ELR (cell line): ENCODE results near the gene FASN.

Experiments used
- DNase-seq: peaks from one replicate; pipeline ENCODE4 v3.0.0-alpha.2; 2015; ENCODE audit warnings: low read depth

FASN gene

GRCh38 chr17:82055965-82056728 is 41.9 kb downstream of the FASN start:
- DNase-seq = no peak

GRCh38 chr17:82055023-82055964 is 42.7 kb downstream of the FASN start:
- no peak for DNase-seq

GRCh38 chr17:82054351-82055022 is 43.5 kb downstream of the FASN start:
- DNase-seq = no peak

GRCh38 chr17:82053556-82054263 is 44.3 kb downstream of the FASN start:
- no peak for DNase-seq

DNA sequence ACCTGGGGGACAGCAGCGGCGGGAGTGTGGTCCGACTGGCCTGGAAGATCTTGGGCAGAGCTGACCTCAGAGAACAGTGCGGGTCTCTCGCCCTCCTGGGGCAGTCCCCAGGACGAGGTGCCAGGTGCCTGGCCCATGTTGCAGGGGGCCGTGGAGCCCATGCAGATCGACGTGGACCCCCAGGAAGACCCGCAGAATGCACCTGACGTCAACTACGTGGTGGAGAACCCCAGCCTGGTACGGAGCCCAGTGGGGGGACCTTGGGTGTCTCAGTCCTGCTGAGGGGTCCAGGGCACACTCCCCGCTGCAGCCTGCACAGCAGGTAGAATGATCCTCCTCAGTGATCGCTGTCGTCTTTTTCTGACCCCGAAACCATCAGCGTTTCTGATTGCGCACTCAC is 44.9 kb downstream of the FASN start:
- DNase-seq = no peak

DNA sequence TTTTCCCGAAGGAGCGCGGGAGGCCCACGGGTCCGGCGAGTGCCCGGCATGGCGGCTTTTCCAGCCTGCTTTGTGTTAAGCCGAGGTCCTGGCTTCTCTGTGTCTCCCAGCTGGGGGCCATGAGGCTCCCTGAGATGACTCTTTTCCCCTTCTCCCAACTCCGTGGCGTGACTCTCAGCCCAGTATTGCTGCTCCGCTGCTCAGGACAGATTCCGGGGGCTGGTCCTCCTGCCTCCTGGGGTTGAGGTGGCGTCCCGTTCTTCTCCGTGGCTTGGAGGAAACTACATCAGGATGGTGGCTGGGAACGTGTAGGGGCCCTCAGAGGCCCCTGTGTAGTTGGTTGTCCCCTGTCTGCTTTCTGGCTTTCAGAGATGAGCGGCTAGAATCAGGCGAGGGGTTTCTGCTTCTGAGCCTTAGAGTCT is 45.4 kb downstream of the FASN start:
- DNase-seq = peak; percentile 29

GRCh38 chr17:82051776-82052637 is 46.0 kb downstream of the FASN start, which contains the start of the genes GPS1 and RFNG:
TSS of gene GPS1 (plus strand) at chr17:82051898. CDS start at chr17:82051932, 34 bp downstream.
TSS of gene RFNG (minus strand) at chr17:82051811. CDS start at chr17:82051766, 45 bp downstream.
- DNase-seq = peak; percentile 78

- DNase-seq = no peak
These were observed 47.0 kb downstream of the FASN start for GRCh38 chr17:82050761-82051641.

GRCh38 chr17:82050152-82050760 is 47.8 kb downstream of the FASN start:
- DNase-seq = no peak

DNA sequence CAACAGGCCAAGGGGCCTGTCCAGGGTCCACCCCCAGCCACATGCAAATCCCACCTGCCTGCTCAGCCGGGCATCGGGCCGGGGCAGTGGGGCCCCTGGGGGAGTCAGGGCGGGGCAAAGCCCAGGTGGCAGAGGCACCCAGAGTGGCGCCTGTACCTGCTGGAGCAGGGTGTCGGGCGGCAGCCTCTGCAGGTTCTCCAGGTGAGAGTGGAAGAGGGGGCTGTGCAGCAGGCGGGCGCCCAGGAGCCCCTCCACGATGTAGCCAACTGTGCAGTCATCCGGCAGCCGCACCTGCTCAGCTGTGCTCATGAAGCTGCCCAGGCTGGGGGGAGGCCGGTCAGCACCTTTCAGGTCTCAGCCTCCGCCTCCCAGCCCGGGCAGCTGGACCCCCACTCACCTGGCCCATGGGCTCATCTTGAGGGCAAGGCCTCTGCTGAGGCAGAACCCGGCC is 48.5 kb downstream of the FASN start:
- DNase-seq = no peak

DNA sequence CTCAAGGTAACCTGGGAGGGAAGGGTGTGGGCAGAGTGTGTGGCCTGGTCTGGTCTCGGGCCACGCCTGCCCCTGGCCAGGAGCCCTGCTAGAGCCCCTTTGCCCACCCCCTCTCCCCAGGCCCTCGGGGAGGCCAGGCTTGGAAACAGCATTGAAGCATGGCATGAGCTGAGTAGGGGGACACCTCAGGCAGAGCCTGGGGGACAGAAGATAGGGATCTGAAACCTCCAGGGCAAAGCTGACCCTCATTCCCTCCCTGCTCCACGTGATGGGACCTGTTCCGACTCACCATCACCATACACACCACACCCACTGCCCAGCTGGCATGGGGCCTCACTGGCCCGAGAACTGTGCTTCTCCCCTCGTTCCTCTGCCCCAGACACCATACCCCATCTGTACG is 48.9 kb downstream of the FASN start:
- DNase-seq = no peak

DNA sequence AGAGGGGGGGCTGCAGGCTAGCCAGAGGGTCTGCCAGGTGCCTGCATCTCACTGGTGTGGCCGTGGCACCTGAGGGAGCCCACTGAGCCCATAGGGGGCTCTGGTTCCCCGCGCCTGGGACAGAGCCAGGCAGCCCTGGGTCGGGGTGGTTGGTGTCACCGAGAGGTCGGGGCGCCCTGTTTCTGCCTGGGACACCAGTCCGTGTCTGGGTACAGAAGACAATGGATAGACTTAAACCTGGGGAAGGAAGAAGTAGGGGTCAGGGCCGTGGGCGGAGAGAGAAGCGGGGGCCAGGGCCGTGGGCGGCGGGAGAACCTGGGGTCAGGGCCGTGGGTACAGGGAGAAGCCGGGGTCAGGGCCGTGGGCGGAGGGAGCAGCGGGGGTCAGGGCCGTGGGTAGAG is 49.5 kb downstream of the FASN start:
- DNase-seq = no peak

DNA sequence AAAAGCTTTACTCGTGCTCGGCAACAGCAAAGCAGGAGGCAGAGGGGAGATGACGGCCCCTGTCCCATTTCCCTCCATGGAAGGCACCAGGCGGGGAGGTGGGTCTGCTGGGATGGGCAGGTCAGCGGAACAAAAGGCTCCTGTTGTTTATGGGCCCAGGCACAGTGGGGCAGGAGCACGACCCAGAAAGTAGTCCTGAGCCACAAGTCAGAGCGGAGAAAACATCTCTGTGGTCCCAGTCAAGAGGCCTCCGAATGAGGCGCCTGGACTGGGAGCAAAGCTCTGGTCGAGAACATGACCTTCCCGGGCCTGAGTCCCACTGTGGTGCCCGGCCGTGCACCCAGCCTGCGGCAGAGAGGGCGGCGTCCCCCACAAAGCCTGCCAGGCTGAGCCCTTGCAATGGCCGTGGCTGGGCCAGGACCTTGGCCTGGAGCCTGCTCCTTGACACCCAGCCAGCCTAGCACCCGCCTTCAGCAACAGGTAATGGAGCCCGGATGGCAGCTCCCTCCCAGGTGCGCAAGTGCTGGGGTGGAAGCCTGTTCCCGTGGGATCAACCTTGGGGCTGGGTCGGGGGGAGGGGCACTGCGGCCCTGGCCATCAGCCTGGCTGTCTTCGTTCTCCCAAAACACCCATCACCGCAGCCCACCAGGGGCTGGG is 50.0 kb downstream of the FASN start:
- no peak for DNase-seq

DNA sequence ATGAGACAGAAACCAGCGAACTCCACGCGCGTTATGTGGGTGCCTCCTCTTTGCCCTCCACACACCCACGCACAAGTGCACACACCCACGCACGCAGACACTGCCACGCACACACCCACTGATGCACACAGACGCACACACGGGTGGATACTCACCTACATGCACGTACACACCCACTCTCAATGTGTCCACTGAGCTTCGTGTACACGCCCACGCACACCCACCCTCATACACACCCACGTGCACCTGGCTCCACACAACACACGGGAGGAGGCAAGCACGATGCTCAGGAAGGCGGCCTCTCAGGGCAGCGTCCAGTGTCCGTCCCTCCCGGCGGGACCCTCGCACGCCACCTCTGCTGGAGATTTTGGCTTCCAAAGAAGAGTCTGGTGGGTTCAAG is 50.7 kb downstream of the FASN start:
- no peak for DNase-seq

DNA sequence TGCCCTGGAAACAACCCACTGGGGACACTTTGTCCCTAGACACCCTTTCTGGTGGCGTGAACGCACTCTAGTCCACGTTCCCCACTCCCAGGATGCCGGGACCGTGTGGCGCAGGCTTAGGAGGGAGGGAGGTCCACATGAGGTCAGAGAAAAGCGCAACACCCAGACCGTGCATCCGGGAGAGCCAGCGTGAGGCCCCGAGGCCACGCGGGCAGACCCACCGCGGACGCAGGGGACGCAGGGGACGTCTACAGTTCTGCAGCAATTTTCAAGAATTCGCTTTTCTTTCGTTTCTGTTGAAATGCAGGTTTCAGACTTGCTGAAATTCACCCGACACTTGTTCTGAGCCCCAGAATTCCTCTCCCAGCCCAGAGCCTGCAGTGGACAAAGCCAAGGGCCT is 51.1 kb downstream of the FASN start:
- DNase-seq = no peak

DNA sequence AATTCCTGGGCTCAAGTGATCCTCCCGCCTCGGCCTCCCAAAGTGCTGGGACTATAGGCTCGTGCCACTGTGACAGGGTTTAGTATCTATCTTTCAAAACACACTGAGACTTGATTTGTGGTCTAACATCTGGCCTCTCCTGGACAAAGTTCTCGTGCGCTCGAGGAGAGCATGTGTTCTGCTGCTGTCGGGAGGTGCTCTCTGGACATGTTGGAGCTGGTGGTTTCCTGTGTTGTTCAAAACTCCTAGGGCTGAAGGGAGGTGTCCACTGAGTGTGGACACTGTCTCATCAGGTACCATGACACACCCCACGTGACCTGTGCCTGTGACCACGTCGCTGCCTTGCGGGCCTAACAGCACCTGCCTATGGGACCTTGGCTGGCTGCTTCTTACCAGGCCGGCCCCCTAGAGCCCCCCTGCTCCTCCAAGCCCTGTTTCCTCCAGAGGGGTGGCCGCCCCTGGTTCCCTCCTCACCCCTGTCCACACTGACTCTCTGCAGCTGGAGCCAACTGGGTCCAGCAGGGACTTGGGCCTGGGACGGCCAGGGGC is 52.0 kb downstream of the FASN start:
- no peak for DNase-seq

DNA sequence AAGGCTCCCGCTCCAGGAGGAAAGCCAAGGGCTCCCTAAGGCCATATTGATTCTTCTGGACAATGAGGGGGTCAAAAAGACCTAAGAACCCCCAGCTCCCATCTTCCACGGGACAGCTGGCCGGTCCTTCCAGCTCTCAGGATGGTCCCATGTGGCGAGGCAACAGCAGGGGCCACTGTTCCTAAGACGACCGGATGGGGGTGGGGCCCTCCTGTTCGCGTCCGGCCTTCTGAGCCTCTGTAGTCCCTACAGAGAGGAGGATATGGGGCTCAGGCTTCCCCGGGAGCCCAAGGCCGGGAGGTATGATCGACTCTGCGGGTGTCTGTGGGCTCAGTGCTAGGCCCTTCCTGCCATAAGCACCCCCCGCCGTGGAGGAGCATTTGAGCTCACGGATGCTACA is 54.5 kb downstream of the FASN start:
- no peak for DNase-seq

- no peak for DNase-seq
These were observed 55.4 kb downstream of the FASN start for GRCh38 chr17:82042649-82043048.
